Epithelial cell of proximal tubule (primary cell): ENCODE measurements around the gene STAB1. TPM values are rescaled to one million over a fixed set of nuclear protein-coding genes. Genes with fewer than 3 reads are reported as not detected.

ENCODE experiments used
- DNase-seq: peaks from one replicate; pipeline ENCODE4 v3.0.0-alpha.2; 2011; ENCODE audit warnings: low read depth
- H3K4me3 ChIP-seq: 2 replicates; pipeline ENCODE4 v1.5.1; 2011; ENCODE audit warnings: low read depth, mild to moderate bottlenecking, low read length
- CTCF ChIP-seq: conservative IDR thresholded peaks from 2 replicates; pipeline ENCODE4 v1.5.1; 2012; ENCODE audit warnings: low read depth, mild to moderate bottlenecking, low read length
- total RNA-seq: library from RNA; depleted of rRNA; stranded (reverse); fragments of >200 nt; gene quantifications from 2 replicates; pipeline ENCODE4 v1.2.3, GENCODE V29; 2015

STAB1 gene
- total RNA-seq, 1 donor from 2014 or later = 0.52 TPM

GRCh38 chr3:52456169-52456799 is 38.9 kb upstream of the STAB1 start:
- no peak for TF ChIP-seq CTCF
- DNase-seq = no peak
- H3K4me3 ChIP-seq = peak overlapping the region; percentile 78

- DNase-seq = no peak
- no peak for TF ChIP-seq CTCF
- H3K4me3 ChIP-seq = peak overlapping the region; percentile 78
These were observed 38.3 kb upstream of the STAB1 start for GRCh38 chr3:52456800-52457183.

DNA sequence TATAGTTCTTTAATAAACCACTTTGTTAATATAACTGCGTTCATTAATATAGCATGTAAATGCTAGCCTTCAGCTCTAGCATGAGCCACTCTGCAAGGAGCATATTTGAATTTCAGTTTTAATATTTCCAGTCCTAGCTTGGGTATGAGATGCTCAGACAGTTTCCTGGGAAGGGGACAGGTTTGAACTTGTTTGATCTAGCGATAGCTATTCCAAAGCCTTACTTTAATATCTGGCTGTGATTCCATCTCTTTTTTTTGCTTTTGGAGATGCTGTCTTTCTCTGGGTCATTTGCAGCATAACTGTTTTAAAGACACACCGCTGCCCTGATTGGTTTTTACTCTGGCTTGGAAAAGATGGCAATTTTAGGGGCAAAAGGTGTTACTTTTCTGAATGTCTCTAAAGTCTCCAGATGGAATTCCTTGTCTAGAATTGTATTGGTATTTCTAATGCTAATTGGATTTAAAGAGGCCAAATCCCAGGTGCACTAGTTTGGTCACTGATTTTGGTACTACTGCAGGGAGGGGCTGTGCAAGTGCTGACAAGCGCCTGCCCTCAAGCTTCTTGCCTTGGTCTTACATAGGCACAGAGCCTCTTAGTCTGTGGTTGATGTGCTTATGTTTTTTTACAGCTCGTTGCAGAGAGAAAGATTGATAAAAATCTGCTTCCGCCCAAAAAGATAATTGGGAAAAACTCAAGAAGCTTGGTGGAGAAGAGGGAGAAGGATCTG is 36.9 kb upstream of the STAB1 start:
- TF ChIP-seq CTCF = no peak
- H3K4me3 ChIP-seq = no peak overlapping the region
- no peak for DNase-seq

GRCh38 chr3:52458770-52459545 is 36.2 kb upstream of the STAB1 start:
- TF ChIP-seq CTCF = no peak
- H3K4me3 ChIP-seq = no peak overlapping the region
- DNase-seq = no peak

DNA sequence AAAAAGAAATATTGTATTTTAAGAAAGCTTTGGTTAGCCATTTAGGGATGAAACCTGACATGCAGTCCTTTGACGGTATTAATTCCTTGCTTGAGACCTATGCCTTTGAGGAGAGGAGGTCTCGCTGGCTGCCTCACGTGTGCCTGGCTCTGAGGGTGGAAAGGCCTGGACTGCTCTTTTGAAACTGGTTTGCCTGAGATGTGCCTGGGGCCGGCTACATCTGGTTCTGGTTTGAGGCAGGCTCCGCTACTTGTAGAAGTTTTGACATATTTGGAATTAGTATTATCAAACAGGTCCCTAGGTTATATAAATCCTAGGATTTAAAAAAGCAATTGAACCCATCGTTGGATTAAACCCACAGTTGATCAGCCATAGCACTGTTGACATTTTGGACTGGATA is 33.3 kb upstream of the STAB1 start:
- no peak overlapping the region for H3K4me3 ChIP-seq
- TF ChIP-seq CTCF = no peak
- DNase-seq = no peak

DNA sequence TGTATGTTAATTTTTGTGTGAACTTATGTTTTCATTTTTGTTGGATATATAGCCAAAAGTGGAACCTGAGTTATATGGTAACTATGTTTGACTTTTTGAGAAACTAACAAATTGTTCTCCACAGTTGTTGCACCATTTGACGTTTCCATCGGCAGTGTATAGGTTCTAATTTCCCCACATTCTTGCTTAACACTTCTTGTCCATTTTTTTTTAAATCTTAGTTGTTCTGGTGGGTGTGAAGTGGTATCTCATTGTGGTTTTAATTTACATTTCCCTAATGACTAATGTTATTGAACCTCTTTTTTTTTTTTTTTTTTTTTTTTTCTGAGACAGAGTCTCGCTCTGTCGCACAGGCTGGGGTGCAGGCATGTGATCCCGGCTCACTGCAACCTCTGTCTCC is 31.7 kb upstream of the STAB1 start:
- no peak for TF ChIP-seq CTCF
- H3K4me3 ChIP-seq = no peak overlapping the region
- no peak for DNase-seq
